ENCODE data around the gene PTX3.

The PTX3 gene

GRCh38 chr3:157436583-157437291, at the start of gene PTX3:
Gene PTX3, plus strand, starts transcription at chr3:157436850. Its CDS starts 84 bp downstream, at chr3:157436934.
- no peak for FAIRE-seq

- no peak for FAIRE-seq
These were observed 48.8 kb upstream of the PTX3 start for GRCh38 chr3:157387708-157388435.

GRCh38 chr3:157388976-157389375, 47.7 kb upstream of the PTX3 start:
- FAIRE-seq = no peak

- FAIRE-seq = no peak
These were observed 45.7 kb upstream of the PTX3 start for GRCh38 chr3:157390713-157391515.

- no peak for FAIRE-seq
These were observed 44.5 kb upstream of the PTX3 start for GRCh38 chr3:157392104-157392503.

GRCh38 chr3:157393113-157393512, 43.5 kb upstream of the PTX3 start:
- no peak for FAIRE-seq

GRCh38 chr3:157394411-157394810, 42.2 kb upstream of the PTX3 start:
- no peak for FAIRE-seq

- FAIRE-seq = no peak
These were observed 38.1 kb upstream of the PTX3 start for GRCh38 chr3:157398598-157398997.

- FAIRE-seq = no peak
These were observed 32.3 kb upstream of the PTX3 start for GRCh38 chr3:157404381-157404780.

GRCh38 chr3:157405457-157405856, 31.2 kb upstream of the PTX3 start:
- FAIRE-seq = no peak

GRCh38 chr3:157406394-157406793, 30.3 kb upstream of the PTX3 start:
- no peak for FAIRE-seq

GRCh38 chr3:157407769-157408168, 28.9 kb upstream of the PTX3 start:
- FAIRE-seq = no peak

- no peak for FAIRE-seq
These were observed 28.0 kb upstream of the PTX3 start for GRCh38 chr3:157408499-157409149.

- FAIRE-seq = no peak
These were observed 27.1 kb upstream of the PTX3 start for GRCh38 chr3:157409516-157409915.

- no peak for FAIRE-seq
These were observed 25.7 kb upstream of the PTX3 start for GRCh38 chr3:157410945-157411344.

GRCh38 chr3:157412323-157412855, 24.3 kb upstream of the PTX3 start:
- no peak for FAIRE-seq

- no peak for FAIRE-seq
These were observed 21.8 kb upstream of the PTX3 start for GRCh38 chr3:157414861-157415260.

GRCh38 chr3:157416347-157417087, 20.1 kb upstream of the PTX3 start:
- FAIRE-seq = no peak

GRCh38 chr3:157417247-157417646, 19.4 kb upstream of the PTX3 start:
- no peak for FAIRE-seq

- FAIRE-seq = no peak
These were observed 18.5 kb upstream of the PTX3 start for GRCh38 chr3:157418104-157418503.

GRCh38 chr3:157420606-157421130, 16.0 kb upstream of the PTX3 start:
- FAIRE-seq = no peak

- no peak for FAIRE-seq
These were observed 13.3 kb upstream of the PTX3 start for GRCh38 chr3:157423337-157423736.
